ENCODE measurements around the gene F2RL1.

F2RL1 gene

GRCh38 chr5:76804266-76804665 is 14.6 kb upstream of the F2RL1 start:
- Histone ChIP-seq H2BK5ac (ENCODE audit: low read length) (no peak overlapping the region), H3K4me3 (ENCODE audit: low read length in 2 of 2) (no peak overlapping the region), H3K23ac (ENCODE audit: low read depth, low read length, poor library complexity) (no peak overlapping the region), H3K4ac (ENCODE audit: low read length) (no peak overlapping the region), H3K27ac (replicated peaks; ENCODE audit: low read length) (no peak overlapping the region), H3K14ac (ENCODE audit: low read length) (no peak overlapping the region), H3K9ac (ENCODE audit: low read depth, low read length, poor library complexity) (no peak overlapping the region), H3K9me3 (replicated peaks in 1 of 2; ENCODE audit: control insufficient read depth in 2 of 2, insufficient read depth in 1 of 2, low read depth in 1 of 2, low read length in 2 of 2) (no peaks in the 10 kb centered on the region), H2BK12ac (ENCODE audit: low read length) (no peak overlapping the region), H3K4me1 (ENCODE audit: control insufficient read depth in 2 of 2, insufficient read depth in 1 of 2, low read depth in 1 of 2, low read length in 2 of 2) (peaks cover 22 to 29% of the 10 kb centered on the region in 2 donors), H2BK15ac (ENCODE audit: low read length) (peak overlapping the region; percentile 23), H3K27me3 (ENCODE audit: control insufficient read depth in 3 of 3, insufficient read depth in 3 of 3, low read depth in 1 of 3, low read length in 3 of 3) (no peaks in the 10 kb centered on the region), H3K36me3 (replicated peaks in 1 of 2; ENCODE audit: control insufficient read depth in 2 of 2, insufficient read depth in 2 of 2, low read length in 2 of 2) (no peaks in the 10 kb centered on the region), H3K18ac (ENCODE audit: low read length) (peak overlapping the region; percentile 5), H2BK120ac (ENCODE audit: low read depth, low read length) (no peak overlapping the region), H3K79me1 (ENCODE audit: low read depth, low read length) (no peaks in the 10 kb centered on the region), H3K4me2 (ENCODE audit: insufficient read depth, low read length, poor library complexity, severe bottlenecking) (no peak overlapping the region), H2AFZ (ENCODE audit: low read length) (no peak overlapping the region), H2AK5ac (ENCODE audit: low read depth, low read length) (peak overlapping the region; percentile 30), H4K91ac (ENCODE audit: low read depth, low read length, poor library complexity) (no peak overlapping the region), H4K8ac (ENCODE audit: low read depth, low read length) (no peak overlapping the region)
- no CpG with 5 or more reads among the region's 8 CpGs for WGBS, 2 donors (ENCODE audit: extremely low coverage in 2 of 2, insufficient read length in 2 of 2, insufficient replicate concordance in 1 of 2)
- no peak for DNase-seq (ENCODE audit: low spot score)

GRCh38 chr5:76805821-76806505 is 12.9 kb upstream of the F2RL1 start:
- no peak overlapping the region for H3K4me3 ChIP-seq (ENCODE audit: low read length in 2 of 2)
- no CpG with 5 or more reads among the region's 7 CpGs for WGBS, 2 donors (ENCODE audit: extremely low coverage in 2 of 2, insufficient read length in 2 of 2, insufficient replicate concordance in 1 of 2)

GRCh38 chr5:76807296-76807695 is 11.5 kb upstream of the F2RL1 start:
- no peak overlapping the region for H3K9ac ChIP-seq (ENCODE audit: low read depth, low read length, poor library complexity)
- H3K14ac ChIP-seq (ENCODE audit: low read length): no peak overlapping the region
- H3K4ac ChIP-seq (ENCODE audit: low read length): no peak overlapping the region
- H3K9me3 ChIP-seq (replicated peaks in 1 of 2; ENCODE audit: control insufficient read depth in 2 of 2, insufficient read depth in 1 of 2, low read depth in 1 of 2, low read length in 2 of 2): peaks cover 3 to 9% of the 10 kb centered on the region in 2 donors
- no peak overlapping the region for H3K4me3 ChIP-seq (ENCODE audit: low read length in 2 of 2)
- H4K8ac ChIP-seq (ENCODE audit: low read depth, low read length): no peak overlapping the region
- no peaks in the 10 kb centered on the region for H3K27me3 ChIP-seq (ENCODE audit: control insufficient read depth in 3 of 3, insufficient read depth in 3 of 3, low read depth in 1 of 3, low read length in 3 of 3)
- H3K4me1 ChIP-seq (ENCODE audit: control insufficient read depth in 2 of 2, insufficient read depth in 1 of 2, low read depth in 1 of 2, low read length in 2 of 2): peaks cover 21 to 29% of the 10 kb centered on the region in 2 donors
- no peak overlapping the region for H3K23ac ChIP-seq (ENCODE audit: low read depth, low read length, poor library complexity)
- H3K79me1 ChIP-seq (ENCODE audit: low read depth, low read length): no peaks in the 10 kb centered on the region
- H3K27ac ChIP-seq (replicated peaks; ENCODE audit: low read length): peak overlapping the region; percentile 77
- H2BK120ac ChIP-seq (ENCODE audit: low read depth, low read length): no peak overlapping the region
- no peak overlapping the region for H3K18ac ChIP-seq (ENCODE audit: low read length)
- H3K36me3 ChIP-seq (replicated peaks in 1 of 2; ENCODE audit: control insufficient read depth in 2 of 2, insufficient read depth in 2 of 2, low read length in 2 of 2): no peaks in the 10 kb centered on the region
- no peak overlapping the region for H2BK15ac ChIP-seq (ENCODE audit: low read length)
- no peak overlapping the region for H3K4me2 ChIP-seq (ENCODE audit: insufficient read depth, low read length, poor library complexity, severe bottlenecking)
- H2AFZ ChIP-seq (ENCODE audit: low read length): peak overlapping the region; percentile 77
- H2BK12ac ChIP-seq (ENCODE audit: low read length): no peak overlapping the region
- DNase-seq (ENCODE audit: low spot score): no peak
- WGBS, 2 donors (ENCODE audit: extremely low coverage in 2 of 2, insufficient read length in 2 of 2, insufficient replicate concordance in 1 of 2): no CpG with 5 or more reads among the region's 3 CpGs
- no peak overlapping the region for H2BK5ac ChIP-seq (ENCODE audit: low read length)
- no peak overlapping the region for H4K91ac ChIP-seq (ENCODE audit: low read depth, low read length, poor library complexity)
- no peak overlapping the region for H2AK5ac ChIP-seq (ENCODE audit: low read depth, low read length)

More at GRCh38 chr5:76805821-76806505, 12.9 kb upstream of the F2RL1 start:
- Histone ChIP-seq H3K9ac (ENCODE audit: low read depth, low read length, poor library complexity) (no peak overlapping the region), H3K4me2 (ENCODE audit: insufficient read depth, low read length, poor library complexity, severe bottlenecking) (no peak overlapping the region), H2BK120ac (ENCODE audit: low read depth, low read length) (no peak overlapping the region), H4K8ac (ENCODE audit: low read depth, low read length) (no peak overlapping the region), H3K79me1 (ENCODE audit: low read depth, low read length) (no peaks in the 10 kb centered on the region), H3K4ac (ENCODE audit: low read length) (no peak overlapping the region), H2BK15ac (ENCODE audit: low read length) (no peak overlapping the region), H2BK5ac (ENCODE audit: low read length) (no peak overlapping the region), H4K91ac (ENCODE audit: low read depth, low read length, poor library complexity) (peak overlapping the region; percentile 61), H2BK12ac (ENCODE audit: low read length) (peak overlapping the region; percentile 49), H3K4me1 (ENCODE audit: control insufficient read depth in 2 of 2, insufficient read depth in 1 of 2, low read depth in 1 of 2, low read length in 2 of 2) (peaks cover 21 to 29% of the 10 kb centered on the region in 2 donors), H3K18ac (ENCODE audit: low read length) (peak overlapping the region; percentile 39), H3K27ac (replicated peaks; ENCODE audit: low read length) (peak overlapping the region; percentile 42), H3K14ac (ENCODE audit: low read length) (no peak overlapping the region), H2AFZ (ENCODE audit: low read length) (peak overlapping the region; percentile 27), H3K23ac (ENCODE audit: low read depth, low read length, poor library complexity) (no peak overlapping the region), H3K27me3 (ENCODE audit: control insufficient read depth in 3 of 3, insufficient read depth in 3 of 3, low read depth in 1 of 3, low read length in 3 of 3) (no peaks in the 10 kb centered on the region), H3K36me3 (replicated peaks in 1 of 2; ENCODE audit: control insufficient read depth in 2 of 2, insufficient read depth in 2 of 2, low read length in 2 of 2) (no peaks in the 10 kb centered on the region), H3K9me3 (replicated peaks in 1 of 2; ENCODE audit: control insufficient read depth in 2 of 2, insufficient read depth in 1 of 2, low read depth in 1 of 2, low read length in 2 of 2) (peaks cover 2 to 5% of the 10 kb centered on the region in 2 donors), H2AK5ac (ENCODE audit: low read depth, low read length) (no peak overlapping the region)
- DNase-seq (ENCODE audit: low spot score): no peak

- Histone ChIP-seq H2BK5ac (ENCODE audit: low read length) (no peak overlapping the region), H3K9ac (ENCODE audit: low read depth, low read length, poor library complexity) (no peak overlapping the region), H3K18ac (ENCODE audit: low read length) (peak overlapping the region; percentile 58), H4K91ac (ENCODE audit: low read depth, low read length, poor library complexity) (peak overlapping the region; percentile 11), H2BK12ac (ENCODE audit: low read length) (no peak overlapping the region), H3K27me3 (ENCODE audit: control insufficient read depth in 3 of 3, insufficient read depth in 3 of 3, low read depth in 1 of 3, low read length in 3 of 3) (no peaks in the 10 kb centered on the region), H3K9me3 (replicated peaks in 1 of 2; ENCODE audit: control insufficient read depth in 2 of 2, insufficient read depth in 1 of 2, low read depth in 1 of 2, low read length in 2 of 2) (peaks cover 3 to 9% of the 10 kb centered on the region in 2 donors), H3K23ac (ENCODE audit: low read depth, low read length, poor library complexity) (no peak overlapping the region), H3K27ac (replicated peaks; ENCODE audit: low read length) (peak overlapping the region; percentile 90), H3K4me3 (ENCODE audit: low read length in 2 of 2) (no peak overlapping the region), H4K8ac (ENCODE audit: low read depth, low read length) (no peak overlapping the region), H3K4me1 (ENCODE audit: control insufficient read depth in 2 of 2, insufficient read depth in 1 of 2, low read depth in 1 of 2, low read length in 2 of 2) (peaks cover 21 to 29% of the 10 kb centered on the region in 2 donors), H3K14ac (ENCODE audit: low read length) (no peak overlapping the region), H3K36me3 (replicated peaks in 1 of 2; ENCODE audit: control insufficient read depth in 2 of 2, insufficient read depth in 2 of 2, low read length in 2 of 2) (no peaks in the 10 kb centered on the region), H2BK120ac (ENCODE audit: low read depth, low read length) (no peak overlapping the region), H2BK15ac (ENCODE audit: low read length) (no peak overlapping the region), H3K4me2 (ENCODE audit: insufficient read depth, low read length, poor library complexity, severe bottlenecking) (peak overlapping the region; percentile 28), H3K79me1 (ENCODE audit: low read depth, low read length) (no peaks in the 10 kb centered on the region), H2AFZ (ENCODE audit: low read length) (peak overlapping the region; percentile 77), H3K4ac (ENCODE audit: low read length) (no peak overlapping the region), H2AK5ac (ENCODE audit: low read depth, low read length) (no peak overlapping the region)
- WGBS, 2 donors (ENCODE audit: extremely low coverage in 2 of 2, insufficient read length in 2 of 2, insufficient replicate concordance in 1 of 2): no CpG with 5 or more reads among the region's 5 CpGs
- DNase-seq (ENCODE audit: low spot score): no peak
Observed at GRCh38 chr5:76808141-76808691, 10.6 kb upstream of the F2RL1 start.
